ENCODE results near the gene USP7.

DNA sequence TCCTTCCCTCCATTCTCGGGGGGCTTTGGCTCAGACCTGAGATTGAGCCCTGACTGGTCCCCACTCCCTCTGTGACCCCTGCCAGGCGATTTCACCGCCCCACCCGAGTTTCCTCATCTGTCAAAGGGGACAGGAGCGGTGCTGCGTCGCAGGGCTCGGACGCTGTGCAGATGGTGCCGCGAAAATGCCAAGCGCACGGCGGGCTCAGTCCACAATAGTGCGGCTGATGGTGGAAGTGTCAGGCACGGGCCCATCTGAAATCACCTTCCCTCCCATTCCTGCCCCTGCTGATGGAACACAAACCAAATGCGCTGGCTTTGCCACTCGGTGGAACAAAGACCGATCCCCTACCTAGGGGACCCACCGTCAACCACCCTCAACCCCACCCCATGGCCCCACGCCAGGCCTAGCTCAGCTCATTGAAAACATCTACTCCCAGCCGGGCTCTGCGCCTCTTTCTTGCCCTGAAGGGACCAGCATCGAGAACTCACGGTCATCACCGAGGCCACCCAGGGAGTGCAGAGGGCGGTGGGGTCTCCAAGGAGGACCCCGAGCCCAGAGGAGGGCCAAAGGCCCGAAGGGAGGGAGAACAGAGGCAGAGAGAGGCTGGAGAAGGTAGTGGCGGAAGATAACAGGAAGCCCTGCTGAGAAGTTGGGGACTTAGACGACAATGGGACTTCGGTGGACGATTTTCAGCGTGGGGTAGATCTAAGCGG, 96.3 kb downstream of the USP7 start:
- TF ChIP-seq CTCF (IDR thresholded peaks at IDR 0.05; ENCODE audit: insufficient read depth, low read length) (no peak), POLR2AphosphoS5 (IDR thresholded peaks at IDR 0.05; ENCODE audit: low read depth) (no peak)

Data from HL-60 (cell line).